ENCODE data around the gene SIGLEC12. TPM values are rescaled to one million over a fixed set of nuclear protein-coding genes. Genes with fewer than 3 reads are reported as not detected.

Gene SIGLEC12
- total and polyA plus RNA-seq, 2 of the 13 experiments (the other 11 are each of a cell fraction or from before 2014, with no cell fraction given): not detected

DNA sequence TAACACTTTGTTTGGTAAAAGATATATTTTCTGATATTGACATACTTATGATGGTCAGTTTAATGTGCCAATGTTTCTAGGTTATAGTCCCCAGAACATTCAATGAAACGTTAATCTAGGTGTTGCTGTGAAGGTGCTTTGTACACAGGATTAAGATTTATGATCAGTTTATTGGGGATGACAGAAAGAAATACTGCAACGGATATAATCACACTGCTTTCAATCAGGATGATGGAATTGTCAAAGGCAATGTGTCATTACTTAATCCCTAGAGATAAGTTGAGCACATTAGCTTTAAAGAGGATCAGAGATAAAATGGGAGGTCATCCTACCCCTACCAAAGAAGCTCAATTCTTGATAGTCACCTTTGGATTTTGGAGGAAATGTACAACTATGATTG is 12.4 kb upstream of the SIGLEC12 start (continued):
- TF ChIP-seq, protein P1, sequence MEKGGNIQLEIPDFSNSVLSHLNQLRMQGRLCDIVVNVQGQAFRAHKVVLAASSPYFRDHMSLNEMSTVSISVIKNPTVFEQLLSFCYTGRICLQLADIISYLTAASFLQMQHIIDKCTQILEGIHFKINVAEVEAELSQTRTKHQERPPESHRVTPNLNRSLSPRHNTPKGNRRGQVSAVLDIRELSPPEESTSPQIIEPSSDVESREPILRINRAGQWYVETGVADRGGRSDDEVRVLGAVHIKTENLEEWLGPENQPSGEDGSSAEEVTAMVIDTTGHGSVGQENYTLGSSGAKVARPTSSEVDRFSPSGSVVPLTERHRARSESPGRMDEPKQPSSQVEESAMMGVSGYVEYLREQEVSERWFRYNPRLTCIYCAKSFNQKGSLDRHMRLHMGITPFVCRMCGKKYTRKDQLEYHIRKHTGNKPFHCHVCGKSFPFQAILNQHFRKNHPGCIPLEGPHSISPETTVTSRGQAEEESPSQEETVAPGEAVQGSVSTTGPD (CRISPR knock-in tag; IDR thresholded peaks at IDR 0.05): no peak
- TF ChIP-seq, protein P2, sequence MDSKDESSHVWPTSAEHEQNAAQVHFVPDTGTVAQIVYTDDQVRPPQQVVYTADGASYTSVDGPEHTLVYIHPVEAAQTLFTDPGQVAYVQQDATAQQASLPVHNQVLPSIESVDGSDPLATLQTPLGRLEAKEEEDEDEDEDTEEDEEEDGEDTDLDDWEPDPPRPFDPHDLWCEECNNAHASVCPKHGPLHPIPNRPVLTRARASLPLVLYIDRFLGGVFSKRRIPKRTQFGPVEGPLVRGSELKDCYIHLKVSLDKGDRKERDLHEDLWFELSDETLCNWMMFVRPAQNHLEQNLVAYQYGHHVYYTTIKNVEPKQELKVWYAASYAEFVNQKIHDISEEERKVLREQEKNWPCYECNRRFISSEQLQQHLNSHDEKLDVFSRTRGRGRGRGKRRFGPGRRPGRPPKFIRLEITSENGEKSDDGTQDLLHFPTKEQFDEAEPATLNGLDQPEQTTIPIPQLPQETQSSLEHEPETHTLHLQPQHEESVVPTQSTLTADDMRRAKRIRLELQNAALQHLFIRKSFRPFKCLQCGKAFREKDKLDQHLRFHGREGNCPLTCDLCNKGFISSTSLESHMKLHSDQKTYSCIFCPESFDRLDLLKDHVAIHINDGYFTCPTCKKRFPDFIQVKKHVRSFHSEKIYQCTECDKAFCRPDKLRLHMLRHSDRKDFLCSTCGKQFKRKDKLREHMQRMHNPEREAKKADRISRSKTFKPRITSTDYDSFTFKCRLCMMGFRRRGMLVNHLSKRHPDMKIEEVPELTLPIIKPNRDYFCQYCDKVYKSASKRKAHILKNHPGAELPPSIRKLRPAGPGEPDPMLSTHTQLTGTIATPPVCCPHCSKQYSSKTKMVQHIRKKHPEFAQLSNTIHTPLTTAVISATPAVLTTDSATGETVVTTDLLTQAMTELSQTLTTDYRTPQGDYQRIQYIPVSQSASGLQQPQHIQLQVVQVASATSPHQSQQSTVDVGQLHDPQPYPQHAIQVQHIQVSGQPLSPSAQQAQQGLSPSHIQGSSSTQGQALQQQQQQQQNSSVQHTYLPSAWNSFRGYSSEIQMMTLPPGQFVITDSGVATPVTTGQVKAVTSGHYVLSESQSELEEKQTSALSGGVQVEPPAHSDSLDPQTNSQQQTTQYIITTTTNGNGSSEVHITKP (CRISPR knock-in tag; IDR thresholded peaks at IDR 0.05; ENCODE audit: low read depth): no peak
- TF ChIP-seq, protein P3, sequence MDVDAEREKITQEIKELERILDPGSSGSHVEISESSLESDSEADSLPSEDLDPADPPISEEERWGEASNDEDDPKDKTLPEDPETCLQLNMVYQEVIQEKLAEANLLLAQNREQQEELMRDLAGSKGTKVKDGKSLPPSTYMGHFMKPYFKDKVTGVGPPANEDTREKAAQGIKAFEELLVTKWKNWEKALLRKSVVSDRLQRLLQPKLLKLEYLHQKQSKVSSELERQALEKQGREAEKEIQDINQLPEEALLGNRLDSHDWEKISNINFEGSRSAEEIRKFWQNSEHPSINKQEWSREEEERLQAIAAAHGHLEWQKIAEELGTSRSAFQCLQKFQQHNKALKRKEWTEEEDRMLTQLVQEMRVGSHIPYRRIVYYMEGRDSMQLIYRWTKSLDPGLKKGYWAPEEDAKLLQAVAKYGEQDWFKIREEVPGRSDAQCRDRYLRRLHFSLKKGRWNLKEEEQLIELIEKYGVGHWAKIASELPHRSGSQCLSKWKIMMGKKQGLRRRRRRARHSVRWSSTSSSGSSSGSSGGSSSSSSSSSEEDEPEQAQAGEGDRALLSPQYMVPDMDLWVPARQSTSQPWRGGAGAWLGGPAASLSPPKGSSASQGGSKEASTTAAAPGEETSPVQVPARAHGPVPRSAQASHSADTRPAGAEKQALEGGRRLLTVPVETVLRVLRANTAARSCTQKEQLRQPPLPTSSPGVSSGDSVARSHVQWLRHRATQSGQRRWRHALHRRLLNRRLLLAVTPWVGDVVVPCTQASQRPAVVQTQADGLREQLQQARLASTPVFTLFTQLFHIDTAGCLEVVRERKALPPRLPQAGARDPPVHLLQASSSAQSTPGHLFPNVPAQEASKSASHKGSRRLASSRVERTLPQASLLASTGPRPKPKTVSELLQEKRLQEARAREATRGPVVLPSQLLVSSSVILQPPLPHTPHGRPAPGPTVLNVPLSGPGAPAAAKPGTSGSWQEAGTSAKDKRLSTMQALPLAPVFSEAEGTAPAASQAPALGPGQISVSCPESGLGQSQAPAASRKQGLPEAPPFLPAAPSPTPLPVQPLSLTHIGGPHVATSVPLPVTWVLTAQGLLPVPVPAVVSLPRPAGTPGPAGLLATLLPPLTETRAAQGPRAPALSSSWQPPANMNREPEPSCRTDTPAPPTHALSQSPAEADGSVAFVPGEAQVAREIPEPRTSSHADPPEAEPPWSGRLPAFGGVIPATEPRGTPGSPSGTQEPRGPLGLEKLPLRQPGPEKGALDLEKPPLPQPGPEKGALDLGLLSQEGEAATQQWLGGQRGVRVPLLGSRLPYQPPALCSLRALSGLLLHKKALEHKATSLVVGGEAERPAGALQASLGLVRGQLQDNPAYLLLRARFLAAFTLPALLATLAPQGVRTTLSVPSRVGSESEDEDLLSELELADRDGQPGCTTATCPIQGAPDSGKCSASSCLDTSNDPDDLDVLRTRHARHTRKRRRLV (CRISPR knock-in tag; IDR thresholded peaks at IDR 0.05): no peak
- TF ChIP-seq ZNF709 (CRISPR knock-in tag; IDR thresholded peaks at IDR 0.05) (no peak), ZNF75D (CRISPR knock-in tag; IDR thresholded peaks at IDR 0.05; ENCODE audit: borderline replicate concordance) (no peak), KAT8 (CRISPR knock-in tag; IDR thresholded peaks at IDR 0.05) (no peak)
- TF ChIP-seq, protein P4, sequence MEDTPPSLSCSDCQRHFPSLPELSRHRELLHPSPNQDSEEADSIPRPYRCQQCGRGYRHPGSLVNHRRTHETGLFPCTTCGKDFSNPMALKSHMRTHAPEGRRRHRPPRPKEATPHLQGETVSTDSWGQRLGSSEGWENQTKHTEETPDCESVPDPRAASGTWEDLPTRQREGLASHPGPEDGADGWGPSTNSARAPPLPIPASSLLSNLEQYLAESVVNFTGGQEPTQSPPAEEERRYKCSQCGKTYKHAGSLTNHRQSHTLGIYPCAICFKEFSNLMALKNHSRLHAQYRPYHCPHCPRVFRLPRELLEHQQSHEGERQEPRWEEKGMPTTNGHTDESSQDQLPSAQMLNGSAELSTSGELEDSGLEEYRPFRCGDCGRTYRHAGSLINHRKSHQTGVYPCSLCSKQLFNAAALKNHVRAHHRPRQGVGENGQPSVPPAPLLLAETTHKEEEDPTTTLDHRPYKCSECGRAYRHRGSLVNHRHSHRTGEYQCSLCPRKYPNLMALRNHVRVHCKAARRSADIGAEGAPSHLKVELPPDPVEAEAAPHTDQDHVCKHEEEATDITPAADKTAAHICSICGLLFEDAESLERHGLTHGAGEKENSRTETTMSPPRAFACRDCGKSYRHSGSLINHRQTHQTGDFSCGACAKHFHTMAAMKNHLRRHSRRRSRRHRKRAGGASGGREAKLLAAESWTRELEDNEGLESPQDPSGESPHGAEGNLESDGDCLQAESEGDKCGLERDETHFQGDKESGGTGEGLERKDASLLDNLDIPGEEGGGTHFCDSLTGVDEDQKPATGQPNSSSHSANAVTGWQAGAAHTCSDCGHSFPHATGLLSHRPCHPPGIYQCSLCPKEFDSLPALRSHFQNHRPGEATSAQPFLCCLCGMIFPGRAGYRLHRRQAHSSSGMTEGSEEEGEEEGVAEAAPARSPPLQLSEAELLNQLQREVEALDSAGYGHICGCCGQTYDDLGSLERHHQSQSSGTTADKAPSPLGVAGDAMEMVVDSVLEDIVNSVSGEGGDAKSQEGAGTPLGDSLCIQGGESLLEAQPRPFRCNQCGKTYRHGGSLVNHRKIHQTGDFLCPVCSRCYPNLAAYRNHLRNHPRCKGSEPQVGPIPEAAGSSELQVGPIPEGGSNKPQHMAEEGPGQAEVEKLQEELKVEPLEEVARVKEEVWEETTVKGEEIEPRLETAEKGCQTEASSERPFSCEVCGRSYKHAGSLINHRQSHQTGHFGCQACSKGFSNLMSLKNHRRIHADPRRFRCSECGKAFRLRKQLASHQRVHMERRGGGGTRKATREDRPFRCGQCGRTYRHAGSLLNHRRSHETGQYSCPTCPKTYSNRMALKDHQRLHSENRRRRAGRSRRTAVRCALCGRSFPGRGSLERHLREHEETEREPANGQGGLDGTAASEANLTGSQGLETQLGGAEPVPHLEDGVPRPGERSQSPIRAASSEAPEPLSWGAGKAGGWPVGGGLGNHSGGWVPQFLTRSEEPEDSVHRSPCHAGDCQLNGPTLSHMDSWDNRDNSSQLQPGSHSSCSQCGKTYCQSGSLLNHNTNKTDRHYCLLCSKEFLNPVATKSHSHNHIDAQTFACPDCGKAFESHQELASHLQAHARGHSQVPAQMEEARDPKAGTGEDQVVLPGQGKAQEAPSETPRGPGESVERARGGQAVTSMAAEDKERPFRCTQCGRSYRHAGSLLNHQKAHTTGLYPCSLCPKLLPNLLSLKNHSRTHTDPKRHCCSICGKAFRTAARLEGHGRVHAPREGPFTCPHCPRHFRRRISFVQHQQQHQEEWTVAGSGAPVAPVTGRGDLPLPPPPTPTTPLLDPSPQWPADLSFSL (CRISPR knock-in tag; IDR thresholded peaks at IDR 0.05): no peak

Measured in HepG2 (cell line).